RWPE2 (cell line): ENCODE results near the gene EFCAB12.

Experiments
- ATAC-seq: fragments of 200-7000 bp; cut with Tn5 transposase; 3 replicates; pipeline ENCODE4 v1.9.1; 2021; ENCODE audit warnings: low read depth
- DNase-seq: peaks from one replicate; pipeline ENCODE4 v3.0.0-alpha.2; 2020; ENCODE audit warnings: low spot score
- H3K27ac ChIP-seq: fragments of 450-650 bp; 2 replicates; pipeline ENCODE4 v1.5.1; 2017; ENCODE audit warnings: mild to moderate bottlenecking; ENCODE audit not compliant: poor library complexity, severe bottlenecking
- H3K27me3 ChIP-seq: fragments of 250-450 bp; sonication (Bioruptor Pico); 2 replicates; pipeline ENCODE4 v1.5.1; 2021; ENCODE audit warnings: mild to moderate bottlenecking, moderate library complexity; ENCODE audit not compliant: insufficient read depth, poor library complexity, severe bottlenecking
- H3K36me3 ChIP-seq: fragments of 250-450 bp; sonication (Bioruptor Pico); 2 replicates; pipeline ENCODE4 v1.5.1; 2020; ENCODE audit warnings: low read depth, mild to moderate bottlenecking, moderate library complexity
- H3K4me1 ChIP-seq: fragments of 250-450 bp; sonication (Bioruptor Pico); 2 replicates; pipeline ENCODE4 v1.5.1; 2021; ENCODE audit warnings: mild to moderate bottlenecking, moderate library complexity; ENCODE audit not compliant: insufficient read depth, poor library complexity, severe bottlenecking
- H3K4me3 ChIP-seq: fragments of 250-450 bp; sonication (Bioruptor Pico); 2 replicates; pipeline ENCODE4 v1.5.1; 2021; ENCODE audit warnings: mild to moderate bottlenecking, moderate library complexity; ENCODE audit not compliant: severe bottlenecking
- H3K9me3 ChIP-seq: fragments of 250-450 bp; sonication (Bioruptor Pico); 2 replicates; pipeline ENCODE4 v1.5.1; 2021; ENCODE audit warnings: mild to moderate bottlenecking, moderate library complexity; ENCODE audit not compliant: severe bottlenecking
- CTCF ChIP-seq: fragments of 450-650 bp; IDR thresholded peaks from one replicate; pipeline ENCODE4 v1.5.1; 2017; ENCODE audit warnings: mild to moderate bottlenecking, moderate library complexity; ENCODE audit not compliant: poor library complexity, severe bottlenecking

EFCAB12 gene

DNA sequence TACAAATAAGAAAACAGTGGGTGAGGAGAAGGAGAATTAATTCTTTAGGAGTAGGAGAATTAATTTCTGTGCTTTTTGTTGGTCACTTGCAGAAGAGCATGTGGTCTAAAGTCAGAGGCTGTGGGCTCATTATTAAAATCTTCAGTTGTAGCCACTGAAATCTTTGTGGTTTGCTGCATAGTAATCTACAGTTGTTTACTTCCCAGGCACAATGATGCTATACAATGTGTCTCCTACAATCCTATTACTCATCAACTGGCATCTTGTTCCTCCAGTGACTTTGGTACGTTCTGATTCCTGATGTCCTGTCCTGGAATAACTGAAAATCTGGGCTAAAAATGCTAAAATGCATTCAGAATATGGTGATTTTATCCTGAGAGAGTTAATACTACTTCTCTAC lies 32.6 kb upstream of the EFCAB12 start:
- no peak overlapping the region for H3K27ac ChIP-seq
- peaks cover 6% of the 10 kb centered on the region for H3K4me1 ChIP-seq
- H3K27me3 ChIP-seq = no peaks in the 10 kb centered on the region
- H3K36me3 ChIP-seq = peaks cover 7% of the 10 kb centered on the region; the same call in 1 of the 2 replicates
- DNase-seq (no peak), ATAC-seq (no peak)
- no peaks in the 10 kb centered on the region for H3K9me3 ChIP-seq
- TF ChIP-seq CTCF = no peak
- H3K4me3 ChIP-seq = no peak overlapping the region

DNA sequence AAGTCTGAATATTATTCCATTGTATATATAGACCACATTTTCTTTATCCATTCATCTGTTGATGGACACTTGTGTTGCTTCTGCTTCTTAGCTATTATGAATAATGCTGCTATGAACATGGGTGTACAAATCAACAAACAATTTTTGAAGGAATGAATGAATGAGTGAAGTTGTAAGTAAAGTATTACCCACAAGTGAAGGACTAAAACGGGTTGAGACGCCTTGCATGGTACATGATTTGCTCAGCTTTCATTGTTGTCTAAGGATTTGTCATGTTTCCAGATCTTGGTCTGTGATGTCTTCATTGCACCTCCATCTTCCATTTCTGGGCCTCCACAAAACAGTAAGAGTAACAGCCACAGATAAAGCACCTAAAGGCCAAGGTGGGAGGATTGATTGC lies 32.1 kb upstream of the EFCAB12 start:
- Histone ChIP-seq H3K27me3 (no peaks in the 10 kb centered on the region), H3K4me3 (no peak overlapping the region), H3K9me3 (no peaks in the 10 kb centered on the region), H3K36me3 (peaks cover 11% of the 10 kb centered on the region; the same call in 1 of the 2 replicates), H3K4me1 (peaks cover 6% of the 10 kb centered on the region), H3K27ac (no peak overlapping the region)
- TF ChIP-seq CTCF = no peak
- no peak for ATAC-seq
- no peak for DNase-seq

DNA sequence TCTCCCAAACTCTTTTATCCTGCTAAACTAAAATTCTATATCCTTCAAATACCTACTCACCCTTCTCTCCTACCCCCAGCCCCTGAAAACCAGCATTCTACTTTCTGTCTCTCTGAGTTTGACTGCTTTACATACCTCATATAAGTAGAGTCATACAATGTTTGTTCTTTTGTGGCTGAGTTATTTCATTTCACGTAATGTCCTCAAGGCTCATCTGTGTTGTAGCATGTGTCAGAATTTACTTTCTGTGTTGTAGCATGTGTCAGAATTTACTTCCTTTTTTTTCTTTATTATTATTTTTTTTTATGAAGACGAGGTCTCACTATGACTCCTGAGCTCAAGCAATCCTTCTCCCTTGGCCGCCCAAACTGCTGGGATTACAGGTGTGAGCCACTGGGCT lies 31.7 kb upstream of the EFCAB12 start:
- Histone ChIP-seq H3K36me3 (peaks cover 15% of the 10 kb centered on the region; the same call in 1 of the 2 replicates), H3K4me3 (no peak overlapping the region), H3K27ac (no peak overlapping the region), H3K9me3 (no peaks in the 10 kb centered on the region), H3K27me3 (no peaks in the 10 kb centered on the region), H3K4me1 (peaks cover 6% of the 10 kb centered on the region)
- TF ChIP-seq CTCF = no peak
- no peak for ATAC-seq
- DNase-seq = no peak

- no peaks in the 10 kb centered on the region for H3K27me3 ChIP-seq
- H3K27ac ChIP-seq = no peak overlapping the region
- no peak for ATAC-seq
- no peaks in the 10 kb centered on the region for H3K9me3 ChIP-seq
- no peaks in the 10 kb centered on the region for H3K4me1 ChIP-seq
- H3K36me3 ChIP-seq = peaks cover 11% of the 10 kb centered on the region; the same call in 1 of the 2 replicates
- TF ChIP-seq CTCF = no peak
- no peak for DNase-seq
- H3K4me3 ChIP-seq = no peak overlapping the region
Observed at GRCh38 chr3:129453732-129454131, 25.3 kb upstream of the EFCAB12 start.

- no peak for DNase-seq
- Histone ChIP-seq H3K9me3 (no peaks in the 10 kb centered on the region), H3K27me3 (no peaks in the 10 kb centered on the region), H3K4me3 (no peak overlapping the region), H3K27ac (no peak overlapping the region), H3K4me1 (no peaks in the 10 kb centered on the region), H3K36me3 (no peaks in the 10 kb centered on the region)
- no peak for ATAC-seq
- no peak for TF ChIP-seq CTCF
Observed at GRCh38 chr3:129449279-129450115, 21.1 kb upstream of the EFCAB12 start.
